ENCODE results near the gene ADD2.

- no peak for TF ChIP-seq CTCF (conservative IDR thresholded peaks at IDR 0.05; ENCODE audit: low read depth, low read length)
- no peak for TF ChIP-seq EZH2 (IDR thresholded peaks at IDR 0.05; ENCODE audit: low read length, unreplicated experiment)
Observed at GRCh38 chr2:70712916-70713315, 55.1 kb downstream of the ADD2 start.

Data from PC-3 (cell line).